ENCODE data around the gene DIP2A. TPM values are rescaled to one million over a fixed set of nuclear protein-coding genes. Genes with fewer than 3 reads are reported as not detected.

Gene DIP2A
- total and polyA plus RNA-seq, 11 donors, result 13.4 to 31.9 (median 22.6) TPM

DNA sequence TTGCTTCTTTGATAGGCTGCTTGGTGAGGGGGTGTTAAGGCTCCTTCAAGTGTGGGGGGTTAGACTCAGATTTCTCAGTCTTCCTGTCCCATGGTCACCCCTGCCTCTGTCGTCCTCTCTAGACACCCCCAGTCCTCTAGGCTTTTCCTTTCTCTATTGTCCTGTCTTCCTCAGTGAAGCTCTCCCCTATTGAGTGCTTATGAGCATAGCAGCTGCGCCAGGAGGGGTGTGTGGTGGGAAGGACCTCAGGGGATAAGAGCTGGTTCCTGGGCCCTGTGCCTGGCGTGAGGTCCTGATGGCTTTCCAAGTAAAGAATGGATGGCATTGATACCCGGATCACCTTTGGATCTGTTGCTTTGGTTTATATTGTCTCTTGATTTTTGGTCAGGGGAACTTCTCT lies 69.1 kb downstream of the DIP2A start:
- TF ChIP-seq POLR2A (IDR thresholded peaks at IDR 0.05), result no peak
- no peak for TF ChIP-seq CTCF (IDR thresholded peaks at IDR 0.05)
- H3K27me3 ChIP-seq, result no peaks in the 10 kb centered on the region
- H3K27ac ChIP-seq, result no peak overlapping the region
- no peaks in the 10 kb centered on the region for H3K9me3 ChIP-seq
- H3K4me3 ChIP-seq, result no peak overlapping the region
- 81 to 93% (median 86%) methylated on average over 4 of the region's 4 CpGs for WGBS, 4 donors
- no peak for ATAC-seq
- peaks cover 0 to 51% (median 47%) of the 10 kb centered on the region in 9 donors for H3K36me3 ChIP-seq
- H3K4me1 ChIP-seq, result peaks cover 0 to 13% (median 0%) of the 10 kb centered on the region in 12 donors
- intact Hi-C loops (cut with DNase I), result no loop called here
- DNase-seq, result no peak

GRCh38 chr21:46532080-46532479 lies 73.4 kb downstream of the DIP2A start:
- peaks cover 0 to 9% (median 0%) of the 10 kb centered on the region in 12 donors for H3K4me1 ChIP-seq
- intact Hi-C loops (cut with DNase I), result no loop called here
- peaks cover 0 to 87% (median 81%) of the 10 kb centered on the region in 9 donors for H3K36me3 ChIP-seq
- H3K27ac ChIP-seq, result peak overlapping the region in 1 of 12 donors; percentile 47
- H3K27me3 ChIP-seq, result no peaks in the 10 kb centered on the region
- H3K9me3 ChIP-seq, result no peaks in the 10 kb centered on the region
- no peak overlapping the region for H3K4me3 ChIP-seq
- WGBS, 4 donors, result 74 to 88% (median 80%) methylated on average over 7 of the region's 7 CpGs
- ATAC-seq (no peak), DNase-seq (no peak)
- TF ChIP-seq POLR2A (IDR thresholded peaks at IDR 0.05), result no peak
- TF ChIP-seq CTCF (IDR thresholded peaks at IDR 0.05), result no peak

GRCh38 chr21:46537026-46537425 lies 78.3 kb downstream of the DIP2A start:
- DNase-seq (no peak), ATAC-seq (no peak)
- no peak overlapping the region for H3K27ac ChIP-seq
- WGBS, 4 donors, result 77 to 97% (median 91%) methylated on average over 6 of the region's 6 CpGs
- no peaks in the 10 kb centered on the region for H3K9me3 ChIP-seq
- no peak overlapping the region for H3K4me3 ChIP-seq
- peaks cover 0 to 25% (median 5%) of the 10 kb centered on the region in 12 donors for H3K4me1 ChIP-seq
- no peaks in the 10 kb centered on the region for H3K27me3 ChIP-seq
- TF ChIP-seq CTCF (IDR thresholded peaks at IDR 0.05) (no peak), POLR2A (IDR thresholded peaks at IDR 0.05) (no peak)
- intact Hi-C loops (cut with DNase I), result no loop called here
- H3K36me3 ChIP-seq, result peaks cover 0 to 100% (median 96%) of the 10 kb centered on the region in 9 donors

DNA sequence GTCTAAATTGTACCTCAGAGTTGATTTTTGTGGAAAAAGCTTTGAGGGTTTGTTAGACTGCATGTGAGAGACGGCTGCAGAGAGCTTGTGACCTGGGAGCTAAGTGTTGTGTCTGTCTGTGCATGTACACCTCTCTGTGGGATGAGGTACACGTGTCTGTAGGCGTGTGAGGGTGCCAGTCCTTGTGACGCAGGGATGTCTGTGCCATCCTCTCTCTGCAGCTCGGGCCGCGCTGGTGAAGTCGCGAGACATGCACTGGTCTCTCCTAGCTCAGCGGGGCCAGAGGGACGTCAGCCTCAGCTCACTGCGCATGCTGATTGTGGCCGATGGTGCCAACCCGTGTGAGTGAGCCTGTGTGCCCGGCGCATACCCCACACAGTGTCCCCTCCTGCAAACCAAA lies 79.6 kb downstream of the DIP2A start:
- Histone ChIP-seq H3K27ac (no peak overlapping the region), H3K27me3 (no peaks in the 10 kb centered on the region), H3K4me3 (no peak overlapping the region), H3K9me3 (no peaks in the 10 kb centered on the region), H3K36me3 (peaks cover 0 to 100% (median 96%) of the 10 kb centered on the region in 9 donors), H3K4me1 (peaks cover 0 to 25% (median 5%) of the 10 kb centered on the region in 12 donors)
- no peak for DNase-seq
- ATAC-seq, result no peak
- TF ChIP-seq POLR2A (IDR thresholded peaks at IDR 0.05) (no peak), CTCF (IDR thresholded peaks at IDR 0.05) (no peak)
- 94 to 96% (median 95%) methylated on average over 9 to 16 of the region's 16 CpGs for WGBS, 4 donors
- intact Hi-C loops (cut with DNase I), result no loop called here
